PFSK-1 (cell line): ENCODE results near the gene ATP11B.

ENCODE experiments used
- FOXP2 ChIP-seq: optimal IDR thresholded peaks from 2 replicates; pipeline ENCODE3; 2011; ENCODE audit warnings: borderline replicate concordance, control low read depth, inconsistent platforms; ENCODE audit not compliant: insufficient read depth; ENCODE audit errors: extremely low read length, extremely low read depth
- POLR2AphosphoS5 ChIP-seq: IDR thresholded peaks from 2 replicates; pipeline ENCODE4 v1.6.1; 2012; ENCODE audit warnings: low read depth, mild to moderate bottlenecking, control low read depth, low read length, moderate library complexity
- SIN3A ChIP-seq: IDR thresholded peaks from 2 replicates; pipeline ENCODE4 v1.6.1; 2012; ENCODE audit warnings: mild to moderate bottlenecking, low read length, moderate library complexity, borderline replicate concordance; ENCODE audit not compliant: insufficient read depth
- TAF1 ChIP-seq: IDR thresholded peaks from 2 replicates; pipeline ENCODE4 v1.6.1; 2012; ENCODE audit warnings: low read length, control low read depth, borderline replicate concordance; ENCODE audit not compliant: insufficient read depth
- TF ChIP-seq, protein P1 (sequence below), 2 experiments: IDR thresholded peaks; 2 replicates each; pipeline versions ENCODE4 v1.6.1 to v1.8.0; 2011 to 2012; ENCODE audit warnings: low read depth in 2 of 2, low read length in 2 of 2, control low read depth in 1 of 2, inconsistent platforms in 1 of 2, mild to moderate bottlenecking in 1 of 2, moderate library complexity in 1 of 2; ENCODE audit not compliant: insufficient read depth in 1 of 2

Gene ATP11B

DNA sequence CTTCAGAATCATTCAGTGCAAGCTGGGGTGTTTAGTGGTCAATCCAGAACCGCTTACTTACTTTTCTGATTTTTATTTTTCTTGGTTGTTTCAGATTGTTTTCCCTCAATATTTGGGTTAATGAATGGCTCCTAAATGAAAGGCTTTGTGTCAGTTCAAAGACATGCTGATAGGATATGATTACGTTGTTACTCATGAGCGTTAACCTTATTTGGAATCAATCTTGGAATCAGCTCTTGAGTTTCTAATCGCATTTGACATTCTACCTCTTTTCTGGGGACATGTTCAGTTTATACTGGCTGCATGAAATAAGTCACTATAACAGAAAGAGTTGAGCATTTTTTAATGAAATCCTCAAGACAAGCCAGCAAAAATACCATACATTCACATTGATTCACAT lies 50.2 kb downstream of the ATP11B start:
- TF ChIP-seq FOXP2 (no peak), POLR2AphosphoS5 (no peak), SIN3A (no peak), TAF1 (no peak)
- TF ChIP-seq, protein P1, sequence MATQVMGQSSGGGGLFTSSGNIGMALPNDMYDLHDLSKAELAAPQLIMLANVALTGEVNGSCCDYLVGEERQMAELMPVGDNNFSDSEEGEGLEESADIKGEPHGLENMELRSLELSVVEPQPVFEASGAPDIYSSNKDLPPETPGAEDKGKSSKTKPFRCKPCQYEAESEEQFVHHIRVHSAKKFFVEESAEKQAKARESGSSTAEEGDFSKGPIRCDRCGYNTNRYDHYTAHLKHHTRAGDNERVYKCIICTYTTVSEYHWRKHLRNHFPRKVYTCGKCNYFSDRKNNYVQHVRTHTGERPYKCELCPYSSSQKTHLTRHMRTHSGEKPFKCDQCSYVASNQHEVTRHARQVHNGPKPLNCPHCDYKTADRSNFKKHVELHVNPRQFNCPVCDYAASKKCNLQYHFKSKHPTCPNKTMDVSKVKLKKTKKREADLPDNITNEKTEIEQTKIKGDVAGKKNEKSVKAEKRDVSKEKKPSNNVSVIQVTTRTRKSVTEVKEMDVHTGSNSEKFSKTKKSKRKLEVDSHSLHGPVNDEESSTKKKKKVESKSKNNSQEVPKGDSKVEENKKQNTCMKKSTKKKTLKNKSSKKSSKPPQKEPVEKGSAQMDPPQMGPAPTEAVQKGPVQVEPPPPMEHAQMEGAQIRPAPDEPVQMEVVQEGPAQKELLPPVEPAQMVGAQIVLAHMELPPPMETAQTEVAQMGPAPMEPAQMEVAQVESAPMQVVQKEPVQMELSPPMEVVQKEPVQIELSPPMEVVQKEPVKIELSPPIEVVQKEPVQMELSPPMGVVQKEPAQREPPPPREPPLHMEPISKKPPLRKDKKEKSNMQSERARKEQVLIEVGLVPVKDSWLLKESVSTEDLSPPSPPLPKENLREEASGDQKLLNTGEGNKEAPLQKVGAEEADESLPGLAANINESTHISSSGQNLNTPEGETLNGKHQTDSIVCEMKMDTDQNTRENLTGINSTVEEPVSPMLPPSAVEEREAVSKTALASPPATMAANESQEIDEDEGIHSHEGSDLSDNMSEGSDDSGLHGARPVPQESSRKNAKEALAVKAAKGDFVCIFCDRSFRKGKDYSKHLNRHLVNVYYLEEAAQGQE (IDR thresholded peaks at IDR 0.05; ENCODE audit: insufficient read depth in 1 of 2, low read depth in 2 of 2, low read length in 2 of 2), result no peak

GRCh38 chr3:182848906-182849305 lies 55.6 kb downstream of the ATP11B start:
- TF ChIP-seq FOXP2 (no peak), TAF1 (no peak), POLR2AphosphoS5 (no peak), SIN3A (no peak)
- TF ChIP-seq, protein P1 (IDR thresholded peaks at IDR 0.05; ENCODE audit: insufficient read depth in 1 of 2, low read depth in 2 of 2, low read length in 2 of 2), result no peak

DNA sequence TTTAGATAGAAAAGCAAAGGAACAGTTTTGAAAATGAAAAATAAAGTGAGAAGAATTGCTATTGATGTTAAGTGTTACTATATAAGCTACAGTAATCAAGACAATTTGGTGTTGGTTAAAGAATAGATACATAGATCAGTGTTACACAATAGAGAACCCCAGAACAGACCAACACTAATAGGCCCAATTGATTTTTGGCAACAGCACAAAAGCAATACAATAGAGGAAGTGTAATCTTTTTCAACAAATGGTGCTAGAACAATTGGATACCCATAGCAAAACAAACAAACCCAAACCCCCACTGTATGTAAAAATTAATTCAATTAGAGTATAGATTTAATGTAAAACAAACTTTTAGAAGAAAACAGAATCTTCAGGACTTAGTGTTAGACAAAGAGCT lies 61.8 kb downstream of the ATP11B start:
- no peak for TF ChIP-seq POLR2AphosphoS5
- TF ChIP-seq FOXP2, result no peak
- no peak for TF ChIP-seq SIN3A
- TF ChIP-seq, protein P1 (IDR thresholded peaks at IDR 0.05; ENCODE audit: insufficient read depth in 1 of 2, low read depth in 2 of 2, low read length in 2 of 2), result no peak
- no peak for TF ChIP-seq TAF1

- TF ChIP-seq, protein P1 (IDR thresholded peaks at IDR 0.05; ENCODE audit: insufficient read depth in 1 of 2, low read depth in 2 of 2, low read length in 2 of 2), result no peak
- TF ChIP-seq SIN3A (no peak), TAF1 (no peak), POLR2AphosphoS5 (no peak), FOXP2 (no peak)
These were observed 68.0 kb downstream of the ATP11B start for GRCh38 chr3:182861348-182861747.
